ENCODE results near the gene RASSF1.
A peak's percentile ranks its signal among the peaks of the same experiment; 100 is the strongest.

RASSF1 gene

DNA sequence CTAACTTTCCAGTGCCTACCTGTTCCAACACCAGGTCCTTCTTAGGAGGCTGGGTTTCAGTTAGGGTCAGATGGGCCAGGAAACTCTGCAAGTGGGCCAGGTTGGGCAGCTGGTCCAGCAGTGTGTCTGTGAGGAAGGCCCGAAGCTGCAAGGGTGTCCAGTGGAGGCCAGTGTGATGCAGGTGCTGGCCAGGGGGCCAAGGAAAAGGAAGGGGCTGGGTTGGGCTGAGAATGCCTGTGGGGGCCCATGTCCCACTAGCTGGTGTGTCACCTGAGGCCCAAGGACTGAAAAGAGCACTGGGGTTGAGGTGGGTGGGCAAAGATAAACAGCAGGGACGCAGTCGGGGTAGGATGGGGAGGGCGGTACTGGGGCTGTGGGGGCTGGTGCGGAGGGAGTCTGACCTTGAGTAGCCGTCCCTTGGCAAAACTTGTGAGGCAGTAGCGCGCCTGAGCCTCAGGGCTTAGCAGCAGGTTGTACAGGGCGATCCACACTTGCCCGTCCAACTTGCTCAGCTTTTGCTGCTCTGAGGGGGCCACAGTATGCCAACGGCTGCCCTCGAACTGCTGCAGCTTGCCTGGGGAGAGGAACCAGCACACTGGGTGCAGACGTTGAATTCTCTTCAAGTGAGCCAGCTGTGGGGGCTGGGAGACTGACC, 1.5 kb upstream of the RASSF1 start:
- no peak for DNase-seq

DNA sequence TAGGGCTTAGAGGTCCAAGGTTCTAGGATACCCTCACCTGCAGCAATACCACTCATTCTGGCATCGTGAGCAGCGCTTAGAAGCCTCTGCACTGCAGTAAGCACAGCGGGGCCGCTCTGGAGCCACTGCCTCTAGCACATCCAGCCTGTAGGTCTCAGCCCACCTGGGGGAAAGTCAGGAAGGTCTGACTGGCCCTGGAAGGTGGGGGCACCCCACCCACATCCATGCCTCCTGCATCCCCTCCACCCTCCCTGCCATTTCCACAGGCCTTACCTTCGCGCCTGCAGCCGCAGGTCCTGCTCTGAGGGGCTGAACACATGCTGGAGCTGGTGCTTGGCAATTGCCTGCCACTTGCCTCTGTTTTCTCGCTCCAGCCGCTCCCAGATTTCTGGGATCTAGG, 901 bp upstream of the RASSF1 start:
- no peak for DNase-seq

DNA sequence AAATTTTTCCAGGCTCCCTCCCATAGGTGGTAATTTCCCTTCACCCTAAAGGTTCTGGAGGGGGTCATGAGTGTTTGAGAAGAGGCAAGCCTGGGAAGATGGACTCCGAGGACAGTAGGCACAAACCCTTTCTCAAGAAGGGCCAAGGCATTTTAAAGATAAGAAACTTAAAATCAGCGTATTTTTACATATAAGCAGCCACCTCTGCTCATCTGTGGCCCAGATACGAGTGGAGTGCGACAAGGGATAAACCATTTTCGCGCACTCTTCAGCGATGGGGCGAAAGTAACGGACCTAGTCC, 539 bp downstream of the RASSF1 start:
- DNase-seq = no peak

DNA sequence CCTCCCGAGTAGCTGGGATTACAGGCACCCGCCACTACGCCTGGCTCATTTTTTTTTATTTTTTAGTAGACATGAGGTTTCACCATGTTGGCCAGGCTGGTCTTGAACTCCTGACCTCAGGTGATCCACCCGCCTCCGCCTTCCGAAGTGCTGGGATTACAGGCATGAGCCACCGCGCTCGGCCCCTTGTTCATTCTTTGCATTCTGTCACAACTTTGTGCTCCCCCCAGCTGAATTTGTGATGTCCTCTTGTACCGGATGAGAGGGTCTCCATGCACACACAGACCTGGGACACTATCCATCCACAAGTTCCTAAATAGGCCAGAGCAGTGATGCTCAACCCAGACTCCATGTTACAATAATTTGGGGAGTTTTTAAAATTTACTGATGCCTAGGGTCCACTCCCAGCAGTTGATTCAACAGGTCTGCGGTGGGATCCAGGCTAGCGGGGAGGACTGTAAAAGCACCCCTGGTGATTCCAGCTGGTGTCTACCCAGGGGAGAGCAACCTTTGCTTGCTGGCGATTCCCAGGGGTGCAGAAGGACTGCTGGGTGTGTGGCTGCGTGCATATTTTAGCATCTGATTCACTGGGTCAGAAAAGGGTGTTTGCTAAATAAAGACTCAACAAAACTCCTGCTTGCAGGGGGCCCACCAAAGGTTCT, 1.0 kb downstream of the RASSF1 start:
- no peak for DNase-seq

DNA sequence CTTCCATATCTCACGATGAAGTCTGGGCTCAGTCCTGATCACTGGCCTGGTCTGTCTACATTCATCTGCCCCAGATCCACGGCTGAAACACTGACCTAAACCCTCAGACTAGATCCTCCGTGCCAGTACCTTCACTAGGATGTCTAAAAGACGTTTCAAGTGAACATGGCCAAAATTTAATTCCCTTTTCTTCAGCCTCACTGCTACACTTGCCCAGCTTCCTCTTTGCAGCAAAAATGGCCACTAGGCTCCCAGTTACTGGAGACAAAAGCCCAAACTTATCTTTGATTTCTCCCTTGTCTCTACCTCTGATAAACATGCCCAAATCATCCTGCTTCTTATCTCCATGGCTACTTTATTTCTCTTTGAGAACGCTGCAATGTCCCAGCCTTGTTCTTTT, 1.7 kb downstream of the RASSF1 start:
- no peak for DNase-seq

DNA sequence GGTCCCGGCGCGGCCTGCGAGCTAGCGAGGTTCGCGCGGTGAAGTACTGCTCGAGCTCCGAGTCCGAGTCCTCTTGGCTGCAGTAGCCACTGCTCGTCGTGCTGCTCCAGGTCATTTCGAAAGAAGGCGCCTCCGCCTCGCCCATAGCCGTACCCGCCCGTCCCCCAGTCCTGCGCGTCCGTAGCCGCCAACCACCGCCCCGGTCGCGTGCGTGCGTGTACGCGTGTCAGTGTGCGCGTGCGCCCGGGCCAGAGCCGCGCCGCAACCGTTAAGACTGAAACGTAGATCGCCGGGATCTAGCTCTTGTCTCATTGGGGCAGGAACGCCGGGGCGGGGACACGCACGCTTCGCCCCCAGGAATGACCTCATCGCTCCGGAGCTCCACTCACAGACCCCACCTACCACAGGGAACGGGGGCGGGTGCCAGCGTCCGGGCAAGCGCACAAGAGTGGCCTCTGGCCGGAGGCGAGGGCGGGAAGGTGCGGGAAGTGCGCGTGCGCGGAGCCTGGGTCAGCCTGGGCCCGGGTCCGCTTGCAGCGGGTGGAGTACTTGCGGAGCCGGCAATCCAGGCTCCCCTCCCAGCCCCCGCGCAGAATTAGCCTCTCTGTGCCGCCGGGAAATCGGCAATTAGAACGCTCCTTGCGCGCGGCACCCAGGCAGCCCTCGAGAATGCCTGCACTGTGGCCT, 3.3 kb downstream of the RASSF1 start:
- DNase-seq = peak; percentile 95

DNA sequence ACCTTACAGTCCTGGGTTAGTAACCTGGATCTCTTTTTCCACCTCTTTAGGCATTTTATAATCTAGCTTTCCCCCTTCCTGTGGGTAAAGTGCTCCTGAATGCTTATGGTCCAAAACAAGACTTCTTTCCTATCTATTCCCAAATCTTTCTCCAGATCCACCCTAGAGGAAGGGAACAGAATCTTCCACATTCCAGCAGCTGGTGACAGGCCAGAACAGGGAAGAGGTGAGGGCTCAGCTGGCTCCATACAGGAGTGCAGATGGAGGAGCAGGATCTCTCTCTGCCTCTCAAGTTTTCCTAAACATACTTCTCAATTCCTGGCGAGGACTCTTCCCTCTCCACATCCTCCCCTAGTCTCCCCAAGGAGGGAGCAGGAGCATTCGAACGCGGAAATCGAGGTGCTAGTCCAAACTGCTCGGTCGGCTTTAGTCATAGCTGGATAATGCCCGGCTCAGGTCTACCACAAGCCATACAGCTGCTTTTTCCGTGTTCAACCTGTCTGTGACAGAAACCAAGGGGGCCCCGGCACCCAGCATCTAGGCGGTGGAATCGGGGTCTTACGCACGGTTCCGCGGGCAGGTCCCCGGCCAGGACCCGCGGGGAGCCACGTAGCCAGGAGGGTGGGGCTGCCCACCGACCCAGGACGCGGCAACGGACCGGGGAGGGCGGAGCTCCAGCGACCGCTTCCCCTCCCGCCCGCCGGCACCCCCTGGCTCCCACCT, 4.0 kb downstream of the RASSF1 start:
- DNase-seq = no peak

DNA sequence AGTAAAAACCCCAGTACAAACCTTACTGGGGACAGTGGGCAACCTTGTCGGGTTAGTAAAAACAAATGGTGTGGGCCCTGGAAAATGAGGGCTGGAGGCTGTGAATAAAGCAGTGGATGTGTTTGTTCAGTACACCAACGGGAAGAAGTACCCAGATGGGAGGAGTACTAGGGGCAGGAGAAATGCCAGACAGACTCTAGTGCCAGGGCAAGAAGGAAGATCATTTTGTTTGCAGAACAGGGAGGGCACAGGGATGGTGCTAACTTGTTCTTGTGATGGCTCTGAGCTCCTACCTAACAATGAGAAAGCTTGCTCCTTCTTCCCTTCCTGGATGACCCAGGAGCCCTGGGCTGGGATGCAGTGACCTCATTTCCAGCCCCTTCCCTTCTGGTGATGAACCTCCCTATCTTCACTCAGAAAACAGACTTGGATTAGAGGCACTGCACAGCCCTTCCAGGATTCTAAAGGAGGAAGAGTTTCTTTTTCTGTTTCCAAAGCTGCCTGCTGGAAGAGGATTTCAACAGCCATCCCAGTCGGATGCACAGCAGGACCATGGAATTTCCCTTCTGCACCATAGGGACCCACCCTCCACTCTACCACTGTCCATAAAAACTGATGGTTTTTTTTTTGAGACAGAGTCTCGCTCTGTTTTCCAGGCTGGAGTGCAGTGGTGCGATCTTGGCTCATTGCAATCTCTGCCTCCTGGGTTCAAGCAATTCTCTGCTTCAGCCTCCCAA, 6.1 kb downstream of the RASSF1 start:
- no peak for DNase-seq

DNA sequence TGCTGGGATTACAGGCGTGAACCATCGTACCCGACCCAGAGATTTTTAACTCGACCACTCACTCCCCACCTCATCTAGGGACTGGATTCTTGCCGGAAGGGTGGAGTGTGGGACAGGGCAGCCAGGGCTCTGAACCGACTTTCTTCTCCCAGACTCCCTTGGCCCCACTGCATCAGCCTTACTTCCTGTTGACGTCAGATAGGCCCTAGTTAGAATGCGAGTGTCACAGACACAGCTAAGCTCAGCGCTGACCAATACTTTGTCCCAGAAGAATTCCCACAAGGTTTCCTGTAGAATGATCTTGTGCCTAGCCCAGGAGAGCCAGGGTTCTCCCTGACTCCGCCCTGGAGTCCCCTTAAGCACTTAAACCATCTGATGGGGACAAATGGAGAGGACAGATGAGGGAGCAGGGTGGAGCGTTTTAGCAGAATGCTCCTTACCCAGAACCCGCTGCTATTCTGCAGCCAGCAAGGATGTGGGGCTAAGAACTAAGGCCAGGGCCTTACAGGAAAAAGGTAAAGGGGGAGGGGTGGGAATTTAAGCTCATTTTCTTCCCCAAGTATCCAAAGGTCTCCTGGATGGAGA, 6.8 kb downstream of the RASSF1 start:
- no peak for DNase-seq

DNA sequence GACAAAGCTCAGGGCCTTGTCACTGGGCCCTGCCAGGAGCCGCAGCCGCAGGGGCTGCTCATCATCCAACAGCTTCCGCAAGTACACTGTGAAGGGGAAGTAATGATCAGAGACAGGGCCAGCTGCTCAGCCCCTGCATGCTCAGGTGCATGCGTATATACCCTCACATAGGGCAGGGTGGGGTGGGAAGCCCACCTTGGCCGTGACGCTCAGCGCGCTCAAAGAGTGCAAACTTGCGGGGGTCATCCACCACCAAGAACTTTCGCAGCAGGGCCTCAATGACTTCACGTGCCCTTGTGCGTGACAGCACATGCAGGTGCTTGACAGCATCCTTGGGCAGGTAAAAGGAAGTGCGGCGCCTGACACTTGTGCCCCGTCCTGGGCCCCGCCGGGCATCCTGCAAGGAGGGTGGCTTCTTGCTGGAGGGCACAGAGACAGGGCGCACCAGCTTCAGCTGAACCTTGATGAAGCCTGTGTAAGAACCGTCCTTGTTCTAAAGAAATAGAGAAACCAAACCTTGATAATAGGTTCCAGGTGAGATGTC, 9.2 kb downstream of the RASSF1 start:
- DNase-seq = no peak

DNA sequence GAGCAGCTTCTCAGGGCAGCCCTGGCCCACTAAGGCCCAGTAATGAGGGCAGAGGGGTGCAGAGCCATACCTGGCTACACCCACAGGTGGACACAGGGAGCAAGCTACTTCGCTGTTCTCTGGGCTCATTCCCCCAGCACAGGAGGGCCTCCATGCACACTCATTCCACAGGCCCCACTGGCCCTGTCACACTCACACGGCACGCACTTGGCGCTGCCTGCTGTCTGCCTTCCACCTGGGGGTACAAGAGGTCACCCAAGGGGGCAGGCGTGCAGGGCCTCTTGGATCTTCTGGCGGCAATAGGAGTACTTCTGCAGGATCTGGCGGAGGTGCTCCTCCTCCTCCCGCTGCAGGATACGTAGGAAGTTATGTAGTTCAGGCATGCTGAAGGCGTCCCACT, 10.3 kb downstream of the RASSF1 start:
- DNase-seq = no peak

DNA sequence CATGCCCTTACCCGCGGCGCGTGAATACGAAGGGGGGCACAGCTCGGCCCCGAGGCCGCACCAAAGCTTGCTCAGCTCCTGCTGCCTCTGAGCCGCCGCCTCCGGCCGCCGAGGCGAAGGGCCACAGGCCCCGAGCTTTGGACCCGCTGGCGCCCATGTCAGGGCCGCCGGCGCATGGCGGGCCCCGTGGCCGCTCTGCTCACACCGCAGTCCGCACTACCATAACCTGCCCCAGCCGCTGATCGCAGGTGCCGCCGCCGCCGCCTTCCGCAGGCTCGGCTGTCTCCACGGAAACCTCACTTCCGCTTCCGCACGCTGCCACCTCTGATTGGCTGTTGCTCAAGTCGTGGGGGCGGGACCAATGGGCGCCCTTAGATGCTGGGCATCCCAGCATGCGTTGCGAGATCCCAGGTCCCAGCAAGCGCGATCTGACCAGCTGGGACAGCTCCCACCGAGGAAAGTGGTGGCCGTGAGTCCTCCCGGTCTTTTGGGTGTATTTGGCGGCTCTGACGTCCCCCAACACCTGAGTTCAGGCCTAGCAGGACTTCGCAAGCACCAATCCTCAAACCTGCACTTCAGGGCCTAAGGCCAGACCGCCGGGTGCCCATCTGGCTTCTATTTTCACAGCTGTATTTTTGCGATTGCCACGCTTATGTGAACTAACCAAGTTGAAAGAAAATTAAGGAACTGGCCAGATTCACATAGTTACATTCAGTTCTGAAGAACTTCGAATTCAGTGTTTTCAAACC, 12.5 kb downstream of the RASSF1 start, which contains the start of gene TUSC2:
TSS of gene TUSC2 (minus strand) at position 281 of the 749 bp plus-strand sequence. CDS start at position 157, 124 bp downstream.
- DNase-seq = peak; percentile 85

DNA sequence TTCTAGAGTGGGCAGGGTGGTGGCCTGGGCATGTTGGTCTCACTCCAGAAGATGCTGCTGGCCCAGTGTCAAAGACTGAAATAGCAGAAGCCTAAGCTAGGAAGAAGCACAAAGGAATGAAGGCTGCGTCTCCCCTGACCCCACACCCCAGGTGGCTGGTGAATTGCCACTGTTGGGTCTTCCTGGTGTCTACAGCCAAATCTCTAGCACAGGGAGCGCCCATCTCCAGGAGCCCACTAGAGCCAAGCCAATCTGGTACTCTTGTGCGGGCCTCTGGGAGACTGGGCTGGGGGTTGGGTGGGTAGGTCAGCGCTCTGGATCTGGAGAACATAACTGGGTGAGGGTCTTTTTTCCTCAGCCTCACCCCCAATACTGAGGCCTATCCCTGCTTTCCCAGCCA, 13.5 kb downstream of the RASSF1 start:
- DNase-seq = no peak

DNA sequence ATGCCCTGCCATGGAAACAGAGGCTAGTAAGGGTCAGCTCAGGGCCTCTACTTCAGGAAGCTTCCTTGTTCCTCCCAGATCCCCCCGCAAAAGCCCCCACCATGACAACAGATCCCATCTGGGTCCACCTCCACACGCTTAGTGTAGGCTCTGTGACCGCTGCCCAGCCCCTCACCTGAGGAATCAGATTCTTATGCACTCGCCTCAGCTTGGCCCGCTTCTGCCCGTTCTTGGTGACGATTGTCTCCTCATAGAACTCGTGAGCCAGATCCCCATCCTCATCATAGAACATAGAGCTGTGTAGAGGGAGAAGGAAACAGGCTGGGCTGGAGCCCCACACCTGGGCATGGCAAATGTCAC, 14.5 kb downstream of the RASSF1 start:
- no peak for DNase-seq

DNA sequence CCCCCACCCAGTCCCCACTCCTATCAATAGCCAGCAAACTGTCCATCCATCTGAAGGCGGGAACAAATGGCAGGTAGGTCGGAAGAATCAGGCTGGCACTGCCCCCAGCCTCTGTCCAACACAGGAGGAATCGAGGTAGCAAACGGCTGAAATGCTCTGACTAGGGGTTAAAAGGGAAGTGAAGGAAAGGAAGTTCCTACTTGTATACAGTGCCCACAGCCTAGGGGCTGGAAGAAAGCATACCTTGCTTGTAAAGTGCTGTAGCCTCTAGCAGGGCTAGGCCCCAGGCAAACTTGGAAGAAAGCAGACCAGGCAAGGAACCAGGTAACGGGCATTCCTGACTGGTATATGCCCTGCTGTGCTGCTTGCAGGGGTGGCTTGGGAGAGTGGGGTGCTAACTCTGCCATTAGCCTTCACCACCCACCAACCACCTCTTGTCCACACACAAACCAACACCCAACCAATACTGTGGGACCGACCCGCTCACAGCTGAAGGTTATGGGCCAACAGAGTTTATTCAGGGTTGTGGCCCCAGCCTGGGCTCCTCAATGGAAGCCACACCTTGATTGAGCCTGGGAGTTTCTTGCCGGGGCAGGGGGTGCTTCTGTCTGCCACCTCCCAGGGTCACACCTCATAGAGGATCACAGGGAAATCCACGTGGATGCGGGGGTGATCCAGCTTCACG, 15.0 kb downstream of the RASSF1 start:
- no peak for DNase-seq

DNA sequence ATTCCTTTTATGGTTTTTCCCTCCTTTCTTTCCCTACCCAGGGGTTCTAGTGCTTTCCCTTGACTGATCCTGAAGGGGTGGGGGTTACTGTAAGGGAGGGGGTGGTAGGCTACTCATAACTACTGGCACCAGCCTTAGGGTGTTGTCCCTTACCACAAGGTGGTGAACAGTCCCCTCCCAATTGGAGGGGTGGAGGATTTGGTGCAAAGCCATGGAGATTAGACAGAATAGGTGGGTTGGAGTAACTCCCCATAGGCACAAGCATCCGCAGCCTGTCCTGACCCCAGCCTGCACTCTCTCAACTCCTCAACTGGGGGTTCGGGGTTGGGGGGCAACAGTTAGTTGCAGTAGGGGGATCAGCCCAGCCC, 15.5 kb downstream of the RASSF1 start:
- no peak for DNase-seq

DNA sequence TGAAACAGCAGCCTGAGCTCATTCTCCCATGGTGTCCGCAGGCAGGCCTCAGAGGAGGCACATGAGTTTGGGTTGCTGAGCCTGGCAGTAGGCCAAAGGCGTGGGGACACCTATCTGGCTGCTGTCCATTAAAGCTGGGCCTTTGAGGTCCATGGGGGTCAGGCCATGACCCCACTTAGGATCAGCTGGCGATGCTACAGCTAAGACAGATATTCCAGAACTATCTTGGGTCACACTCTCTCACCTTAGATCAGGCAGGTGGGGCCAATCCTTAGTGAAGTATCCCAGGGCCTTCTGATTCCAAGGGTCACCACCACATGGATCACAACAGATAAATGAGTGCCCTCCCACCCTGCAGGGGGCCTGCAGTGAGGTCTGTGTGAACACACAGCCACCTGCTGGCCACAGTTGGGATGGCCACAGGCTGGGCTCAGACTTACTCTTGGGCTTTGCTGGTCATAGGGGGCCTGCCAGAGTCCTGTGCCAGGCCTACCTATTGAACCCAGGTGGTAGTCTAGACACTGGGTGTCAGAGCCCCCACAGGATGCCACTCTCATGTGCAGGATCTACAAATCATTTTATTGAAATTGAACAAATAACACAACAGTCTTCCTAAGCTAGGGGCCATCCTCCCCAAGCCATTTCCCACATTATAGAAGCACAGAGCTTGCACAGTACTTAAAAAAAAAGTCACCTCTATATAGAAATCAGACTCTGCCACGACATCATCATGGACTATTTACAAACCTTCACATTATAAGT, 16.1 kb downstream of the RASSF1 start:
- no peak for DNase-seq

DNA sequence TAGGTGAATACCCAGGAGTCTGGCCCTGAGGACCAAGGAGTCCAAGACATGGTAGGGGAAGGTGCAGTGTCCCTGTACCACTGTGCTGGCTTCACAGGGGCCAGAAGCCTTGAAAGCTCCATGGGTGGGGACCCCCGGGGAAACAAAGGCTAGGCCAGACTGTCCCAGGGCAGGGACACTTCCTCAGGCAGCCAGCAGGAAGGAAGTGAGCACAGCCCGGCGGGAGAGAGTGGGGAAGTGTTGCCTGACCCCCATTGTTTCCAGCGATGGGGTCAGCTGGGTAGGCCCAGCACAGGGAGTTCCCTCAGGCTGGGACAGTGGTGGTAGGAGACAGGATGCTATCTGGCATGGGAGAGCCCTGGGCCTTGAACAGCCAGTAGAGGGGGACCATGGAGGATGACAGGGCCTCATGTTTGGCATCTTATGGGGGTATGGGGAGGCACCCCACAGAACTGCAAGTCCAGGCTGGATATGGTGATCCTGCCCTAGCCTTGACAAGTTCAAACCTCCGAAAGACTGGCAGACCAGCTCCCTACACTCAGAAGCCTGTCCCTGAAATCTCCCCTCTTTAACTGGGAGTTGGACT, 16.9 kb downstream of the RASSF1 start:
- no peak for DNase-seq

DNA sequence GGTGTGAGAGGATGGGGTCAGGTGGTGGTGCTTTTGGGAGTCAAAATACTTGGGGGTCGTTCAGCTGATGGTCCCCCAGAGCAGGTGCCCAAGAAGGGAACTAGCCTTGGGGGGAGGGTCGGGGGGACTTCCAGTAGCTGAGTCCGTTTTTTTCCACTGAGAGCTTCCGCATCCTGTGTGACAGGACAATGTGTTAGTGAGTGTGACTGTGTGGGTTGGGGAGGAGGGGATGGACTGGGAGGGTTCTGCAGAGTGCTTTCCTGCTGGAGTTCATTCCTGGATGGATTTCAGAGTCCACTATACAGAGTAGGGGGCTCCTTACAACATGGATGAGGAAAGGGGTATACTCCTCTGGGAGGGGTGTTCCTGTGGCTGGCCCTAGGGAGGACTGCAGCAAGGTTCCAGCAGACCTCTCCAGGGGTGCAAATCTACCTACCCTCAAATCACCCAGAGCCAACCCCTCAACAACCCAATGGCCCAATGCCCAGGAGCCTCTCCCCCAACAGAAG, 17.5 kb downstream of the RASSF1 start:
- DNase-seq = no peak
